ENCODE results near the gene KIFC1. TPM values are rescaled to one million over a fixed set of nuclear protein-coding genes. Genes with fewer than 3 reads are reported as not detected.

KIFC1 gene
- total RNA-seq, 1 experiment from 2014 or later: 81.8 TPM

DNA sequence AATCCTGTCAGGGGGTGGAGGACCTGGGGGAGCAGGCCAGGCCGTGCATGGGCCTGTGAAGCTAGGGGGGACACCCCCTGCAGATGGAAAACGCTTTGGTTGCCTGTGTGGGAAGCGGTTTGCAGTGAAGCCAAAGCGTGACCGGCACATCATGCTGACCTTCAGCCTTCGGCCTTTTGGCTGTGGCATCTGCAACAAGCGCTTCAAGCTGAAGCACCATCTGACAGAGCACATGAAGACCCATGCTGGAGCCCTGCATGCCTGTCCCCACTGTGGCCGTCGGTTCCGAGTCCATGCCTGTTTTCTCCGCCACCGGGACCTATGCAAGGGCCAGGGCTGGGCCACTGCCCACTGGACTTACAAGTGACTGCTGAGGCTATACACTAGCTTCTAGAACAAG is 64.5 kb downstream of the KIFC1 start:
- in situ Hi-C loops (cut with HindIII; ENCODE audit: low pct_unique_long_range_greater_than_20kb, low sequenced_read_pairs): no loop called here
- no peak for ATAC-seq

DNA sequence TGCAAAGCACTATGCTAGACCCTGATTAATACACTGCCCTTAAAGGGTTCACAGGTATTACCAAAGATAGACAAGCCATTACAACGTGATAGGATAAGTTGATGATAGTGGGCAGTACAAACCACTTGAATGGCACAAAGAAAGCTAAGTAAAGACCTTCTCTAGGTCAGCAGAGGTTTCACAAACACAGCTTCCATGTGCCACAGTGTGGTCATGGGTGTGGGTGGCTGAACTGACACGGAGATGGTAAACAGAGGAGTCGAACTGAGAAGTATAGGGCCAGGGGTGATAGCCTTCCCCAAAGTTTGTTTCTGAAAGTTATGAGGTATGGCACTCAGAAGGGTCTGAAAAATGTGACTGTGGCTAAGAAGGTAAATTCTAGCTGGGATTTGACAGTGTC is 67.1 kb downstream of the KIFC1 start:
- no peak overlapping the region for H3K27ac ChIP-seq (ENCODE audit: low read length)
- TF ChIP-seq, protein P1, sequence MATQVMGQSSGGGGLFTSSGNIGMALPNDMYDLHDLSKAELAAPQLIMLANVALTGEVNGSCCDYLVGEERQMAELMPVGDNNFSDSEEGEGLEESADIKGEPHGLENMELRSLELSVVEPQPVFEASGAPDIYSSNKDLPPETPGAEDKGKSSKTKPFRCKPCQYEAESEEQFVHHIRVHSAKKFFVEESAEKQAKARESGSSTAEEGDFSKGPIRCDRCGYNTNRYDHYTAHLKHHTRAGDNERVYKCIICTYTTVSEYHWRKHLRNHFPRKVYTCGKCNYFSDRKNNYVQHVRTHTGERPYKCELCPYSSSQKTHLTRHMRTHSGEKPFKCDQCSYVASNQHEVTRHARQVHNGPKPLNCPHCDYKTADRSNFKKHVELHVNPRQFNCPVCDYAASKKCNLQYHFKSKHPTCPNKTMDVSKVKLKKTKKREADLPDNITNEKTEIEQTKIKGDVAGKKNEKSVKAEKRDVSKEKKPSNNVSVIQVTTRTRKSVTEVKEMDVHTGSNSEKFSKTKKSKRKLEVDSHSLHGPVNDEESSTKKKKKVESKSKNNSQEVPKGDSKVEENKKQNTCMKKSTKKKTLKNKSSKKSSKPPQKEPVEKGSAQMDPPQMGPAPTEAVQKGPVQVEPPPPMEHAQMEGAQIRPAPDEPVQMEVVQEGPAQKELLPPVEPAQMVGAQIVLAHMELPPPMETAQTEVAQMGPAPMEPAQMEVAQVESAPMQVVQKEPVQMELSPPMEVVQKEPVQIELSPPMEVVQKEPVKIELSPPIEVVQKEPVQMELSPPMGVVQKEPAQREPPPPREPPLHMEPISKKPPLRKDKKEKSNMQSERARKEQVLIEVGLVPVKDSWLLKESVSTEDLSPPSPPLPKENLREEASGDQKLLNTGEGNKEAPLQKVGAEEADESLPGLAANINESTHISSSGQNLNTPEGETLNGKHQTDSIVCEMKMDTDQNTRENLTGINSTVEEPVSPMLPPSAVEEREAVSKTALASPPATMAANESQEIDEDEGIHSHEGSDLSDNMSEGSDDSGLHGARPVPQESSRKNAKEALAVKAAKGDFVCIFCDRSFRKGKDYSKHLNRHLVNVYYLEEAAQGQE (IDR thresholded peaks at IDR 0.05; ENCODE audit: insufficient read depth in 1 of 2, low read depth in 2 of 2, low read length in 1 of 2): no peak
- DNase-seq (ENCODE audit: low read depth, low spot score) (no peak), ATAC-seq (no peak)
- BruUV-seq (replicated peaks): no TSS peak
- H3K4me1 ChIP-seq (ENCODE audit: control insufficient read depth, insufficient read depth, low read length): peaks cover 5% of the 10 kb centered on the region; the same call in 1 of the 2 replicates
- no peaks in the 10 kb centered on the region for H3K27me3 ChIP-seq (ENCODE audit: control insufficient read depth, insufficient read depth, low read length)
- H3K36me3 ChIP-seq (ENCODE audit: control insufficient read depth, insufficient read depth, low read length): no peaks in the 10 kb centered on the region
- CTCF ChIA-PET: no interaction called here
- in situ Hi-C loops (cut with HindIII; ENCODE audit: low pct_unique_long_range_greater_than_20kb, low sequenced_read_pairs) (no loop called here), intact Hi-C loops (cut with micrococcal nuclease; ENCODE audit: unreplicated experiment) (loop anchor here (10.0 kb wide), 1 partner anchor 116 kb away; no protein-coding TSS in a partner anchor)
- POLR2A ChIA-PET: no interaction called here
- H3K9me3 ChIP-seq (ENCODE audit: control insufficient read depth, insufficient read depth, low read depth, low read length): no peaks in the 10 kb centered on the region
- H3K4me3 ChIP-seq (ENCODE audit: low read depth in 2 of 2, low read length in 2 of 2): no peak overlapping the region

More for the DNA sequence above, 64.5 kb downstream of the KIFC1 start:
- CTCF ChIA-PET: no interaction called here
- intact Hi-C loops (cut with micrococcal nuclease; ENCODE audit: unreplicated experiment): loop anchor here (10.0 kb wide), 1 partner anchor 119 kb away; no protein-coding TSS in a partner anchor
- no peak overlapping the region for H3K27ac ChIP-seq (ENCODE audit: low read length)
- POLR2A ChIA-PET: no interaction called here
- no peak overlapping the region for H3K4me3 ChIP-seq (ENCODE audit: low read depth in 2 of 2, low read length in 2 of 2)
- no peaks in the 10 kb centered on the region for H3K9me3 ChIP-seq (ENCODE audit: control insufficient read depth, insufficient read depth, low read depth, low read length)
- TF ChIP-seq TCF7L2 (IDR thresholded peaks at IDR 0.05; ENCODE audit: low read depth, low read length) (no peak), POLR2AphosphoS5 (IDR thresholded peaks at IDR 0.05; ENCODE audit: low read depth, low read length) (no peak), SIN3A (IDR thresholded peaks at IDR 0.05; ENCODE audit: borderline replicate concordance, insufficient read depth, low read depth, low read length) (no peak)
- TF ChIP-seq, protein P1 (IDR thresholded peaks at IDR 0.05; ENCODE audit: insufficient read depth in 1 of 2, low read depth in 2 of 2, low read length in 1 of 2): no peak
- TF ChIP-seq, protein P2, sequence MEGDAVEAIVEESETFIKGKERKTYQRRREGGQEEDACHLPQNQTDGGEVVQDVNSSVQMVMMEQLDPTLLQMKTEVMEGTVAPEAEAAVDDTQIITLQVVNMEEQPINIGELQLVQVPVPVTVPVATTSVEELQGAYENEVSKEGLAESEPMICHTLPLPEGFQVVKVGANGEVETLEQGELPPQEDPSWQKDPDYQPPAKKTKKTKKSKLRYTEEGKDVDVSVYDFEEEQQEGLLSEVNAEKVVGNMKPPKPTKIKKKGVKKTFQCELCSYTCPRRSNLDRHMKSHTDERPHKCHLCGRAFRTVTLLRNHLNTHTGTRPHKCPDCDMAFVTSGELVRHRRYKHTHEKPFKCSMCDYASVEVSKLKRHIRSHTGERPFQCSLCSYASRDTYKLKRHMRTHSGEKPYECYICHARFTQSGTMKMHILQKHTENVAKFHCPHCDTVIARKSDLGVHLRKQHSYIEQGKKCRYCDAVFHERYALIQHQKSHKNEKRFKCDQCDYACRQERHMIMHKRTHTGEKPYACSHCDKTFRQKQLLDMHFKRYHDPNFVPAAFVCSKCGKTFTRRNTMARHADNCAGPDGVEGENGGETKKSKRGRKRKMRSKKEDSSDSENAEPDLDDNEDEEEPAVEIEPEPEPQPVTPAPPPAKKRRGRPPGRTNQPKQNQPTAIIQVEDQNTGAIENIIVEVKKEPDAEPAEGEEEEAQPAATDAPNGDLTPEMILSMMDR (IDR thresholded peaks at IDR 0.05): no peak
- H3K36me3 ChIP-seq (ENCODE audit: control insufficient read depth, insufficient read depth, low read length): no peaks in the 10 kb centered on the region
- no peaks in the 10 kb centered on the region for H3K27me3 ChIP-seq (ENCODE audit: control insufficient read depth, insufficient read depth, low read length)
- H3K4me1 ChIP-seq (ENCODE audit: control insufficient read depth, insufficient read depth, low read length): peaks cover 7% of the 10 kb centered on the region; the same call in 1 of the 2 replicates
- DNase-seq (ENCODE audit: low read depth, low spot score): no peak
- BruUV-seq (replicated peaks): no TSS peak
